Glomerular visceral epithelial cell (primary cell): ENCODE data around the gene GALNT17.

ENCODE experiments used
- DNase-seq: peaks from one replicate; pipeline ENCODE4 v3.0.0-alpha.2; 2016; ENCODE audit errors: extremely low spot score

Gene GALNT17

DNA sequence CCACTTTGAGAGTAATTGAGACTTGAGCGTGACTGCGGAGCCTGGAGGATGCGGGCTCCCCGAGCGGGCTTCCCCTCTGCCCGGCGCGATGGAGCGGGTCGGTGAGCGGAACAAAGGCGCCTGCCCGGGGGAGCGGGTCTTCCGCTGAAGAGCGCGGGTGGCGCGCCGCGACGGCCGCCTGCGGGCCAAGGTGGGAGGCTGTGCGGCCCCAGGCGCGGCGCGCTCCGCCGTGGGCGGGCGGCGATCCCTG, at the start of gene GALNT17:
Gene GALNT17 (plus strand): TSS at position 18 of the 250 bp plus-strand sequence.
- no peak for DNase-seq

DNA sequence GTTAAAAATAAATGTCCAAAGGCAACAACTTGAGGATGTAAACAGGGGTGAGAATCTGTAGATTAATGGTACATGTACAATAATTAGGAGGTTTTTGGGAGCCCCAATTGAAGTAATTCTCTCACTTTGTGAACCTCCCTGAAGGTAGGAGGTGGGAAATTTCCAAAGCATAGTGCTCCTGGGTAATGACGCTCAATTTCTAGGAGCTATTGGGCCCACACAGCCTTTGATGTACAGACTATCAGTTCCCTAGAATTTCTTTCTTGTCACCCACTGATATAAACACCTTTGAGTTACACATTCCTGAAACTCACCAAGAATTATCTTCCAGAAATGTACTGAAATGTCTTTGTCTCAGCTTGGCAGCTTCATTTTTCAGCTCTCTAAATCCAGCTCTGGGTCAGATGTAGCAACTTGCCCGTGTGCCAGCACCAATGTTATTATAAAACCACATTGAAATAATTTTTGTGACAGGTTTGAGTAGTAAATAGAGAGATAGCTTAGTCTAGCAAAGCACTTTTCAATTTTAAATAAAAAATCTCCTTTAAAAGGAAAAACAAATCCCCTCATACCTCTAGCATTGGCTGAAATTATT, 36.6 kb upstream of the GALNT17 start:
- DNase-seq, result no peak

DNA sequence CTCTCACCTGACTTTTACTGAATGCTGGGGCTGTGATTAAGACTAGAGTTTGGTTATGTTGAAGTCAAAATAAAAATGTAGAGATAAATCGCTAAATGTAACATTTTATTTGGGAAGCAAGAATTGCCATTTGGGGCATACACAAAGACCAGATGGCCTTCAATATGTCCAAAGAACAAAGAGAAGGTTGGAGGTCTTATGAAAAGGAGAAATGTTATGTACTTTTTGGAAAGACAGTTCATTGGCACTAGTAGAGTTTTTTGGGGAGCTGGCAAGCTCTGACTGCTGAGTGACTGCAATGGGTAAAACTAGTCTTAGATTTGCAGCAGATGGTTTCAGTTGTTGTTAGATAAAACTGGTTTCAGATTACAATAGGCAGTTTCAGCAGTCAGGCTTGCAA, 35.6 kb upstream of the GALNT17 start:
- no peak for DNase-seq

GRCh38 chr7:71106226-71106625, 25.7 kb upstream of the GALNT17 start:
- no peak for DNase-seq

DNA sequence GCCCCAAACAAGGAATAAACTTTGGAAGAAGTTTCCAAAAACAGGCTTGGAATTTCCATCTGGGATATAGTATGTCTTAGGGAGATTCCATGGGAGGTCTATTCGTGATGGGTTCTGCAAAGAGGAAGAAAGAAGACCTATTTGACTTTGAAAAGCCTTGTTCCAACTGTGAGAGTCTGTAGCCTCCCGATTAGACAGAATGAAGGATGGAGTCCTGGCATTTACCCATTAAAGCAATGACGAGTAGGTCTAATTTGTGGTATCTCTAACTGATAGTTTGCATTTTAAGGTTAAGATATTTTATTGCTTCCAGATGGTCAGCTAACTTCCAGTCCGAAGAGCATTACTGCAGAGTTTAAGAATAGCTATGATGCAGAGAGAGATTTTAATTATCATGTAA, 19.5 kb upstream of the GALNT17 start:
- no peak for DNase-seq

GRCh38 chr7:71120096-71120495, 11.8 kb upstream of the GALNT17 start:
- DNase-seq, result no peak

GRCh38 chr7:71129126-71129525, 2.8 kb upstream of the GALNT17 start:
- no peak for DNase-seq

DNA sequence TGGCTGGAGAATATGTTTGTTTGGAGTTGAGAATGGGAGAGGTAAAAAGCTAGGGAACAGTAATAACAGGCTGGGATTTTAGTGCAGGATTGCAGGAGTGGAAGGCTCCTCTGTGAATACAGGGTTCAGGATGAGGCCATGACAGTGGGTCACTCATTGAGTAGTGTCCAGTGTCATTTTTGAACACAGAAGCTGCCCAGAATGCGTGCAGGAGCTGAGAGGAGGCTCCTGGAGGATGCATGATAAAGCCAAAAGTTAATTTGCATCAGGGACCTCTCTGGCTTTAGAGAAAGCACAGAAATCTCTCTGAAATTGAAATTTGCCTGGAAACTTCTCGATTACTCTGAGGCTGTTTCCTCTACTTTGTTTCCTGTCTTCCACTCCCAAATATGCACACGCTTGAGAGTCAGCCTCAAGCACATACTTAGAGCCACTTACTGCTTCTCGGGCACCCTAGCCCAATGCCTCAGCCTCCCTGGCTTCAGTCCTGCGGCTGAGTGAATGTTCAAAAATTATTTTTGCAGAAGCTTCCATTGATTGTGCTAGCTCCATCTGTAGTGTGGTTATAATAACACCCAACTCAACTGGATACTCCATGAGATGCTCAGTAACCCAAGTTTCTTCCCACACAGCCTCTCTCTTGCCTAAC, 1.8 kb upstream of the GALNT17 start:
- no peak for DNase-seq

DNA sequence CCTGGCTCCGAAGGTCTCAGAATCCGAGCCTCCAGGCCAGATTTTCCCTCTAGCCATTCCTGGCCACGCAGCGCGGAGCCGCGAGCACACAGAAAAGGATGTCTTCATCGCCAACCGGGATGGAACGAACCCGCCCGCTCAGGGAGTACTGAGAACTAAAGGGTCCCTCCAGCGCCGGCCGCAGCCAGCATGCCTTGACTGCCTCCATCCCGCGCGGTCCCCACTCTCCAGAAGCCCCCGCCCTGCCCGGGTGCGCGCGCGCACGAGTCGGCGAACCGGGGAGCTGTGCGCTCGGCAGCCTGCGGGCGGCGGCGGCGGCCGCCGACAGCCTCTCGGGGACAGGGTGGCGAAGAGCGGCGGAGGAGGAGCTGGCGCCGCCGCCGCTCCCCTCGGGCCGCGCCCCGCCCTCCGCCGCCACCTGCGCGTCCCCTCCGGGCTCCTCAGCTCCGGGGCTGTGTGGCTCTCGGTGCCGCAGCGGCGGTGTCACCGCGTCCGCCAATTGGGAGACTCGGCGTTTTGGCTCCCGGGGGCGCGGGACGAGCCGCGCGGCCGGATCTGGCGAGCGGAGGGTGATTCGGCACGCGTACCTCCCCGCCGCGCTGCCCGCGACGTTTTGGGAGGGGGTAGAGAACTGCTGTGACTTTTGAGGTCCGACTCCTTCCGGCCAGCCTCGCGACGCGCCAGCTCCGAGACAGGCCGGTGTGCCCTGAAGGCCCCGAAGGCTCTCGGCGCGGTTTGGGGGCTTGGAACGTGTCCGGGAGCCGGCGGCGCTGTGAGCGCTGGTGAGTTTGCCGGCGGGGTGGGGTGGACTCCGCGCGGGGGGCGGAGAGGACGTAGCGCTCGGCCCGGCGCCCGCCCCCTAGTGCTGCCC, 453 bp upstream of the GALNT17 start:
- DNase-seq, result no peak

GRCh38 chr7:71132377-71133231, 660 bp downstream of the GALNT17 start:
- DNase-seq, result no peak

- DNase-seq, result no peak
These were observed 1.3 kb downstream of the GALNT17 start for GRCh38 chr7:71133232-71133622.

DNA sequence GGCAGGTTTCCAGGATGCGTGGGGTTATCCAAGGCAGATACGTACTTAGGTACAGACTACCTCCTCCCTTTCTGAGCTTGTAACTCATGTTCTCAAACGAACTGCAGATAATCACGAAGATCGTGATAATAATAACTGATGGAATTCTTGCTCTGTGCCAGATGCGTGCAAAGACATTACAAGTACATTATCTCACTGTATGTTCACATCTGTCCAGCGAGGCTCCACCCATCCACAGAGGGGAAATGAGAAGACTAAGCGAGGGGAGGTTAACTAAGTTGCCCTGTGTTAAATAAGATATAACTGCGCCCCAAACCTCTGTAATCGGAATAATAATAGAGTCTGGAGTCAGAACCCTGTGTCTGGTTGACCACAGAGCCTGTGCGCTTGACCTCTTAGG, 1.9 kb downstream of the GALNT17 start:
- DNase-seq, result no peak

- DNase-seq, result no peak
These were observed 3.2 kb downstream of the GALNT17 start for GRCh38 chr7:71135116-71135515.

- no peak for DNase-seq
These were observed 3.7 kb downstream of the GALNT17 start for GRCh38 chr7:71135663-71136062.

- DNase-seq, result no peak
These were observed 5.5 kb downstream of the GALNT17 start for GRCh38 chr7:71137479-71137878.

GRCh38 chr7:71140264-71140663, 8.3 kb downstream of the GALNT17 start:
- no peak for DNase-seq

GRCh38 chr7:71144963-71145362, 13.0 kb downstream of the GALNT17 start:
- DNase-seq, result no peak

GRCh38 chr7:71145906-71146901, 14.3 kb downstream of the GALNT17 start:
- DNase-seq, result no peak

GRCh38 chr7:71148098-71148497, 16.2 kb downstream of the GALNT17 start:
- DNase-seq, result no peak

- no peak for DNase-seq
These were observed 23.3 kb downstream of the GALNT17 start for GRCh38 chr7:71155236-71155635.

GRCh38 chr7:71157757-71158156, 25.8 kb downstream of the GALNT17 start:
- DNase-seq, result no peak
